MM.1S (cell line): Measurements from ENCODE around the gene AKR1B15.

Experiments used
- DNase-seq: peaks from one replicate; pipeline ENCODE4 v3.0.0-alpha.2; 2015
- H2AFZ ChIP-seq: fragments of 300-600 bp; sonication (generic); 2 replicates; pipeline ENCODE4 v1.6.0; 2016; ENCODE audit warnings: antibody characterized with exemption, low read length
- H3F3A ChIP-seq: fragments of 300-600 bp; sonication (generic); 2 replicates; pipeline ENCODE4 v1.6.1; 2016; ENCODE audit warnings: mild to moderate bottlenecking, antibody characterized with exemption, low read length, moderate library complexity, mixed read lengths; ENCODE audit not compliant: insufficient read depth
- H3K27ac ChIP-seq: fragments of 300-600 bp; sonication (generic); 2 replicates; pipeline ENCODE4 v1.5.1; 2016; ENCODE audit warnings: mild to moderate bottlenecking, low read length
- H3K27me3 ChIP-seq: fragments of 300-600 bp; sonication (generic); replicated peaks from 2 replicates; pipeline ENCODE4 v1.6.0; 2016; ENCODE audit warnings: low read length; ENCODE audit not compliant: insufficient read depth
- H3K36me3 ChIP-seq: fragments of 300-600 bp; sonication (generic); replicated peaks from 2 replicates; pipeline ENCODE4 v1.6.1; 2016; ENCODE audit warnings: mild to moderate bottlenecking, low read length, mixed read lengths; ENCODE audit not compliant: insufficient read depth
- H3K4me1 ChIP-seq: fragments of 300-600 bp; sonication (generic); 2 replicates; pipeline ENCODE4 v1.6.1; 2016; ENCODE audit warnings: low read length, mixed read lengths
- H3K4me2 ChIP-seq: fragments of 300-600 bp; sonication (generic); 2 replicates; pipeline ENCODE4 v1.6.0; 2016; ENCODE audit warnings: low read depth, low read length
- H3K4me3 ChIP-seq: fragments of 300-600 bp; sonication (generic); 2 replicates; pipeline ENCODE4 v1.5.1; 2016; ENCODE audit warnings: low read length, mixed read lengths
- H3K79me2 ChIP-seq: fragments of 300-600 bp; sonication (generic); 2 replicates; pipeline ENCODE4 v1.6.1; 2016; ENCODE audit warnings: mixed run types, low read length, mixed read lengths
- H3K9ac ChIP-seq: fragments of 300-600 bp; sonication (generic); 2 replicates; pipeline ENCODE4 v1.6.1; 2016; ENCODE audit warnings: low read length, mixed read lengths
- H3K9me2 ChIP-seq: fragments of 300-600 bp; sonication (generic); replicated peaks from 2 replicates; pipeline ENCODE4 v1.6.1; 2016; ENCODE audit warnings: mild to moderate bottlenecking, low read length, mixed read lengths; ENCODE audit not compliant: insufficient read depth
- H3K9me3 ChIP-seq: fragments of 300-600 bp; sonication (generic); replicated peaks from 2 replicates; pipeline ENCODE4 v1.6.1; 2016; ENCODE audit warnings: mild to moderate bottlenecking, low read length, mixed read lengths; ENCODE audit not compliant: insufficient read depth
- H4K20me1 ChIP-seq: fragments of 300-600 bp; sonication (generic); 2 replicates; pipeline ENCODE4 v1.6.1; 2016; ENCODE audit warnings: mild to moderate bottlenecking, low read length, moderate library complexity, mixed read lengths; ENCODE audit not compliant: insufficient read depth
- EZH2 ChIP-seq: fragments of 300-600 bp; sonication (generic); optimal IDR thresholded peaks from 2 replicates; pipeline ENCODE3; 2017; ENCODE audit warnings: low read depth, mild to moderate bottlenecking, antibody characterized with exemption, low read length, mixed read lengths
- EZH2phosphoT487 ChIP-seq: fragments of 300-600 bp; sonication (generic); IDR thresholded peaks from 2 replicates; pipeline ENCODE4 v1.6.1; 2018; ENCODE audit warnings: antibody characterized with exemption, low read length
- TF ChIP-seq, protein P1 (sequence below): fragments of 300-600 bp; sonication (generic); IDR thresholded peaks from 2 replicates; pipeline ENCODE4 v1.5.1; 2016; ENCODE audit warnings: antibody characterized with exemption, low read length, mixed read lengths

AKR1B15 gene

DNA sequence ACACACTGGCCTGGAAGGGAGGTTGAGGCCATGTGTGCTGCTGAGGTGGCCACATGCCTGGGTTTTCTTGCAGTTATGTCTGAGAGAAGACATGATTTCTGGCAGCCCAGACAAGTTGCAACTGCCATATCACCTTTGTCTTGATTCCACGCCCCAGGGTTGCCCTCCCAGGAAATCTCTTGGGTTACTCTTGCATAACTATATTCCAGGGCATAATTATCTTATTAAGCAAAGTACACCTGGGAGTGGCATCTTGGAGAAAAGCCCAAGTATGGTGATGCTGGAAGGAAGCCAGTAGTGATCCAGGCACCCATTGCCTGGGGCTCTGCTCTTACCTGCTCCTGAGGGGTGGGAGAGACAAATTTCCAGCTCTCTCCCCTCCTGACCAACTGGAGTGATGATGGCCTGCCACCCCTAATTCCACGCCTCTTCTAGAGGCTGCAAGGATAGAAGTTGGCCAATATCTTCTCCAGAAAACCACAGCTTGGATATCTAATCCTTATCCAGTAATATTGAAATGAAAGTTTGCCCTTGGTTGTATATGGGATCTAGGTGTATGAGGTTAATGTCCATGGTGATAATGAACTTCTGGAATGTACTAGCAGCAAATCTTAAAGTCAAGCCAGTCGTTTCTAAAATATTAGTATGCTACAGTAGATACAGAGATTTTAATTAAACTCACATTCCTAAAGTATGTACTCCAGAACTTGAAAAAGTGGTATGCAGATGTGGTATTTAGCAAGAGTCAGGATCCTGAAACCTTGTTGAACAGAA is 16.5 kb upstream of the AKR1B15 start:
- Histone ChIP-seq H3K79me2 (no peaks in the 10 kb centered on the region), H3K9ac (no peak overlapping the region), H3K9me3 (no peaks in the 10 kb centered on the region), H3K4me2 (no peak overlapping the region), H3K27me3 (no peaks in the 10 kb centered on the region), H4K20me1 (no peaks in the 10 kb centered on the region), H3K27ac (no peak overlapping the region), H3K4me1 (no peaks in the 10 kb centered on the region), H2AFZ (no peak overlapping the region), H3K36me3 (no peaks in the 10 kb centered on the region), H3F3A (no peaks in the 10 kb centered on the region), H3K4me3 (no peak overlapping the region), H3K9me2 (no peaks in the 10 kb centered on the region)
- DNase-seq = no peak
- TF ChIP-seq, protein P1, sequence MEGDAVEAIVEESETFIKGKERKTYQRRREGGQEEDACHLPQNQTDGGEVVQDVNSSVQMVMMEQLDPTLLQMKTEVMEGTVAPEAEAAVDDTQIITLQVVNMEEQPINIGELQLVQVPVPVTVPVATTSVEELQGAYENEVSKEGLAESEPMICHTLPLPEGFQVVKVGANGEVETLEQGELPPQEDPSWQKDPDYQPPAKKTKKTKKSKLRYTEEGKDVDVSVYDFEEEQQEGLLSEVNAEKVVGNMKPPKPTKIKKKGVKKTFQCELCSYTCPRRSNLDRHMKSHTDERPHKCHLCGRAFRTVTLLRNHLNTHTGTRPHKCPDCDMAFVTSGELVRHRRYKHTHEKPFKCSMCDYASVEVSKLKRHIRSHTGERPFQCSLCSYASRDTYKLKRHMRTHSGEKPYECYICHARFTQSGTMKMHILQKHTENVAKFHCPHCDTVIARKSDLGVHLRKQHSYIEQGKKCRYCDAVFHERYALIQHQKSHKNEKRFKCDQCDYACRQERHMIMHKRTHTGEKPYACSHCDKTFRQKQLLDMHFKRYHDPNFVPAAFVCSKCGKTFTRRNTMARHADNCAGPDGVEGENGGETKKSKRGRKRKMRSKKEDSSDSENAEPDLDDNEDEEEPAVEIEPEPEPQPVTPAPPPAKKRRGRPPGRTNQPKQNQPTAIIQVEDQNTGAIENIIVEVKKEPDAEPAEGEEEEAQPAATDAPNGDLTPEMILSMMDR = no peak
- no peak for TF ChIP-seq EZH2phosphoT487
- TF ChIP-seq EZH2 = no peak

DNA sequence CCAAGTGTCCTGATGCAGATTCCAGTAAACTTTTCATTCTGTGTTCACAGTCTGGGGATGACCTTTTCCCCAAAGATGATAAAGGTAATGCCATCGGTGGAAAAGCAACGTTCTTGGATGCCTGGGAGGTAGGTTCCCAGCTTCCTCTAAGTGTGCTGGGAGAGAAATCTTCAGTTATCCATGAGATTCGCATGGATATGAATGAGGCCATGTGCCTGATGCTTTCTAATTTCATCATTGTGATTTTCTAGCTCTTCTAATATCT is 16.0 kb upstream of the AKR1B15 start:
- Histone ChIP-seq H3K27me3 (no peaks in the 10 kb centered on the region), H2AFZ (no peak overlapping the region), H3K27ac (no peak overlapping the region), H3K9me3 (no peaks in the 10 kb centered on the region), H3K9ac (no peak overlapping the region), H3K4me2 (no peak overlapping the region), H3K36me3 (no peaks in the 10 kb centered on the region), H4K20me1 (no peaks in the 10 kb centered on the region), H3K4me3 (no peak overlapping the region), H3F3A (no peaks in the 10 kb centered on the region), H3K4me1 (no peaks in the 10 kb centered on the region), H3K9me2 (no peaks in the 10 kb centered on the region), H3K79me2 (no peaks in the 10 kb centered on the region)
- DNase-seq = no peak
- TF ChIP-seq EZH2 (no peak), EZH2phosphoT487 (no peak)
- TF ChIP-seq, protein P1 = no peak

DNA sequence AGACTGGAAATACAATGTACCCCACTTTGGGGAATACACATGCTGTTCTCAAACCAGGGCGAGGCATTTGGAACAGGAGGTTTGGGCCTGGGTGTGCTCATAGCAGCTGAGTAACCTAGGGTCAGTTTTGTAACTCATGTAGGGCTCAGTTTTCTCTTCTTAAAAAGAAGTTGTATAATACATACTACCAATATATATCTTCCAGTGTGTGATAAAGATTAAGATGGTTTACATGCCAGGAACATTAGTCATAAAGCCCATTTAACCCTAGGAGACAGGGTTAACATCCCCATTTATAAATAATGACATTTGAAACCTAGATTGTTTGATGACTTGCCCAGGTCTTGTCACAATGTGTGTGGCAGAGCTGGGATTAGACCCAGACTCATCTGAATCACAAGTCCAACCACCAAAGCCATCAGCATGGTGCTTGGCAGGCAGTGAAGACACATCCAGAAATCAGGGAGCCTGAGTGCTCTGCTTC is 15.6 kb upstream of the AKR1B15 start:
- no peaks in the 10 kb centered on the region for H3K4me1 ChIP-seq
- no peak overlapping the region for H3K4me3 ChIP-seq
- no peaks in the 10 kb centered on the region for H4K20me1 ChIP-seq
- H3K9me3 ChIP-seq = no peaks in the 10 kb centered on the region
- H3F3A ChIP-seq = no peaks in the 10 kb centered on the region
- no peak for DNase-seq
- H3K27ac ChIP-seq = no peak overlapping the region
- no peaks in the 10 kb centered on the region for H3K36me3 ChIP-seq
- H2AFZ ChIP-seq = no peak overlapping the region
- no peak overlapping the region for H3K9ac ChIP-seq
- no peaks in the 10 kb centered on the region for H3K79me2 ChIP-seq
- TF ChIP-seq EZH2 (no peak), EZH2phosphoT487 (no peak)
- TF ChIP-seq, protein P1 = no peak
- H3K9me2 ChIP-seq = no peaks in the 10 kb centered on the region
- H3K4me2 ChIP-seq = no peak overlapping the region
- H3K27me3 ChIP-seq = no peaks in the 10 kb centered on the region
